Psoas muscle (tissue), 8 donors: Measurements from ENCODE around the gene CLBA1. TPM values are rescaled to one million over a fixed set of nuclear protein-coding genes. Genes with fewer than 3 reads are reported as not detected.

Source experiments
- ATAC-seq, 4 donors: fragments of 200-7000 bp; cut with Tn5 transposase; one replicate each; pipeline ENCODE4 v1.9.1; 2020; ENCODE audit warnings: moderate library complexity in 3 of 4, mild to moderate bottlenecking in 2 of 4
- DNase-seq, 2 donors: peaks; one replicate each; pipeline ENCODE4 v3.0.0-alpha.2; 2020
- H3K27ac ChIP-seq: fragments of 200-600 bp; one replicate; pipeline ENCODE4 v1.8.0; 2022
- H3K27me3 ChIP-seq, 3 donors: fragments of 200-600 bp in 1 of 3; one replicate each; pipeline versions ENCODE4 v1.6.1 to v1.8.0; 2013 to 2022; ENCODE audit warnings: low read length in 2 of 3, mild to moderate bottlenecking in 2 of 3, moderate library complexity in 1 of 3; ENCODE audit not compliant: insufficient read depth in 3 of 3
- H3K36me3 ChIP-seq, 2 donors: fragments of 200-600 bp in 1 of 2; one replicate each; pipeline versions ENCODE4 v1.6.1 to v1.8.0; 2013 to 2022; ENCODE audit warnings: low read depth in 1 of 2, mild to moderate bottlenecking in 1 of 2, moderate library complexity in 1 of 2; ENCODE audit not compliant: insufficient read depth in 1 of 2
- H3K4me1 ChIP-seq: fragments of 200-600 bp; one replicate; pipeline ENCODE4 v1.8.0; 2022
- H3K4me3 ChIP-seq: fragments of 200-600 bp; one replicate; pipeline ENCODE4 v1.8.0; 2022; ENCODE audit warnings: mild to moderate bottlenecking
- H3K9me3 ChIP-seq: fragments of 200-600 bp; one replicate; pipeline ENCODE4 v1.8.0; 2022
- CTCF ChIP-seq: fragments of 200-600 bp; IDR thresholded peaks from one replicate; pipeline ENCODE4 v1.8.0; 2022; ENCODE audit warnings: antibody characterized with exemption
- WGBS, 3 donors: extraction: QIAGEN DNeasy Blood & Tissue Kit; methylation state at CpG; one replicate each; pipeline versions ENCODE4 v1.1.6 to v1.1.7; 2013; 5-methylcytosine and 5-hydroxymethylcytosine counted together
- intact Hi-C, 2 donors: fragments of 100-400 bp; cut with DNase I; formaldehyde crosslinking; loops; one replicate each; pipeline versions ENCODE4 v1.11.0 to v1.14.2; 2022
- polyA plus RNA-seq, 3 donors: library from polyadenylated mRNA; stranded (reverse); fragments of 200-250 nt; gene quantifications; one replicate each; pipeline ENCODE4 v1.2.3, GENCODE V29; 2013
- total RNA-seq, 4 donors: library from RNA; stranded (reverse); fragmentation: NEBNext Ultra II Directional in 2 of 4; extraction: Animal tissue kit (Norgen Biotek cat#: 25700) in 2 of 4; gene quantifications; one replicate each; pipeline versions ENCODE4 v1.2.1 to v1.2.4, GENCODE V29; 2021 to 2023
- donor health status: healthy with polysubstance abuse.
- donor health status: DM: no; HTN: no; CAD: no; lungs with moderate emphysema.
- donor health status: Bipolar disorder and iron deficiency.
- donor health status: healthy.
- donor health status: DM: yes; HTN: yes; CAD: no.
- donor health status: DM: no; HTN: no; CAD: no.
- donor health status: DM: no; HTN: no; CAD: no.
- donor health status: DM: yes; HTN: yes; CAD: no.

The CLBA1 gene
- total and polyA plus RNA-seq, 7 donors = 1.3 to 6.8 (median 1.7) TPM

- ATAC-seq = peak; percentile 4 to 49 (median 30)
- no peaks in the 10 kb centered on the region for H3K9me3 ChIP-seq
- no peak overlapping the region for H3K4me3 ChIP-seq
- H3K27ac ChIP-seq = peak overlapping the region; percentile 68
- TF ChIP-seq CTCF = no peak
- H3K4me1 ChIP-seq = peaks cover 32% of the 10 kb centered on the region
- WGBS, 3 donors = 43 to 60% (median 47%) methylated on average over 26 to 28 of the region's 28 CpGs
- peaks cover 0 to 37% (median 2%) of the 10 kb centered on the region in 3 donors for H3K27me3 ChIP-seq
- DNase-seq = peak; percentile 71 to 77
- H3K36me3 ChIP-seq = no peaks in the 10 kb centered on the region
- intact Hi-C loops = no loop called here
Measured at GRCh38 chr14:104972301-104973134, 13.1 kb upstream of the CLBA1 start.

GRCh38 chr14:104973135-104973384 is 12.5 kb upstream of the CLBA1 start:
- TF ChIP-seq CTCF = no peak
- Histone ChIP-seq H3K4me1 (peaks cover 35% of the 10 kb centered on the region), H3K4me3 (no peak overlapping the region), H3K27me3 (peaks cover 0 to 31% (median 2%) of the 10 kb centered on the region in 3 donors), H3K36me3 (no peaks in the 10 kb centered on the region), H3K27ac (peak overlapping the region; percentile 68), H3K9me3 (no peaks in the 10 kb centered on the region)
- intact Hi-C loops = no loop called here
- peak; percentile 87 to 89 for DNase-seq
- ATAC-seq = peak; percentile 64 to 76 (median 68)
- WGBS, 3 donors = 46 to 55% (median 52%) methylated on average over 11 to 12 of the region's 12 CpGs

- Histone ChIP-seq H3K4me1 (peaks cover 35% of the 10 kb centered on the region), H3K36me3 (no peaks in the 10 kb centered on the region), H3K4me3 (no peak overlapping the region), H3K9me3 (no peaks in the 10 kb centered on the region), H3K27me3 (peaks cover 0 to 26% (median 0%) of the 10 kb centered on the region in 3 donors), H3K27ac (peak overlapping the region; percentile 68)
- no peak for TF ChIP-seq CTCF
- intact Hi-C loops = no loop called here
- peak in 1 of 4 donors; percentile 2 for ATAC-seq
- peak; percentile 67 to 72 for DNase-seq
- 37 to 44% (median 43%) methylated on average over 16 to 23 of the region's 23 CpGs for WGBS, 3 donors
Measured at GRCh38 chr14:104973385-104974145, 12.0 kb upstream of the CLBA1 start.

- Histone ChIP-seq H3K4me3 (no peak overlapping the region), H3K4me1 (peaks cover 35% of the 10 kb centered on the region), H3K27me3 (peaks cover 0 to 22% (median 0%) of the 10 kb centered on the region in 3 donors), H3K27ac (peak overlapping the region; percentile 68), H3K9me3 (no peaks in the 10 kb centered on the region), H3K36me3 (no peaks in the 10 kb centered on the region)
- intact Hi-C loops = no loop called here
- 63 to 81% (median 76%) methylated on average over 13 of the region's 13 CpGs for WGBS, 3 donors
- no peak for TF ChIP-seq CTCF
- DNase-seq (no peak), ATAC-seq (no peak)
Measured at GRCh38 chr14:104974146-104974541, 11.4 kb upstream of the CLBA1 start.
